B cell (primary cell): ENCODE results near the gene SPRR1A.

Experiments
- CTCF ChIP-seq: fragments of 200-600 bp; IDR thresholded peaks from one replicate; pipeline ENCODE4 v1.8.0; 2022; ENCODE audit warnings: antibody characterized with exemption, mild to moderate bottlenecking
- EZH2 ChIP-seq: IDR thresholded peaks from 2 replicates; pipeline ENCODE4 v1.6.1; 2012; ENCODE audit warnings: borderline replicate concordance, low read depth, mild to moderate bottlenecking, moderate library complexity, low read length; ENCODE audit not compliant: insufficient read depth, poor library complexity, severe bottlenecking

GRCh38 chr1:152960452-152961044 is 23.3 kb upstream of the SPRR1A start:
- TF ChIP-seq CTCF = no peak
- no peak for TF ChIP-seq EZH2
